ENCODE results near the gene AMPH. TPM values are rescaled to one million over a fixed set of nuclear protein-coding genes. Genes with fewer than 3 reads are reported as not detected.

Gene AMPH
- total and polyA plus RNA-seq, 2 of the 4 experiments (the other 2 are of a cell fraction): 3.9 to 4.8 TPM

GRCh38 chr7:38360776-38361175 is 270.4 kb downstream of the AMPH start:
- H3K36me3 ChIP-seq (ENCODE audit: control insufficient read depth, insufficient read depth, low read length): no peaks in the 10 kb centered on the region
- WGBS, 2 experiments (ENCODE audit: extremely low coverage in 2 of 2, insufficient read length in 1 of 2): no CpG with 5 or more reads among the region's 1 CpG
- no peak overlapping the region for H2BK120ac ChIP-seq (ENCODE audit: low read depth, low read length)
- no peak overlapping the region for H2BK5ac ChIP-seq (ENCODE audit: low read depth, low read length, poor library complexity, severe bottlenecking)
- H4K5ac ChIP-seq (ENCODE audit: low read depth, low read length): no peak overlapping the region
- no peak overlapping the region for H2AK5ac ChIP-seq (ENCODE audit: low read depth, low read length)
- H3K27ac ChIP-seq (ENCODE audit: insufficient read depth, low read length): no peak overlapping the region
- H3K4me1 ChIP-seq (ENCODE audit: control insufficient read depth, insufficient read depth, low read length): no peaks in the 10 kb centered on the region
- no peaks in the 10 kb centered on the region for H4K20me1 ChIP-seq (ENCODE audit: insufficient read depth, low read length)
- no peaks in the 10 kb centered on the region for H3K9me1 ChIP-seq (ENCODE audit: insufficient read depth, low read length)
- dilution Hi-C loops (cut with HindIII; ENCODE audit: low sequenced_read_pairs, unreplicated experiment): no loop called here
- TF ChIP-seq SMC3 (IDR thresholded peaks at IDR 0.05; ENCODE audit: low read depth, low read length) (no peak), CEBPB (IDR thresholded peaks at IDR 0.05; ENCODE audit: low read depth, low read length) (no peak), CHD1 (IDR thresholded peaks at IDR 0.05; ENCODE audit: low read depth, low read length) (no peak), MAFK (IDR thresholded peaks at IDR 0.05; ENCODE audit: low read depth, low read length) (no peak), NFE2L2 (IDR thresholded peaks at IDR 0.05; ENCODE audit: low read depth, low read length) (no peak), FOS (IDR thresholded peaks at IDR 0.05; ENCODE audit: low read depth, low read length) (no peak), MXI1 (IDR thresholded peaks at IDR 0.05; ENCODE audit: borderline replicate concordance, low read depth, low read length) (no peak), RFX5 (IDR thresholded peaks at IDR 0.05; ENCODE audit: low read depth, low read length) (no peak), MAZ (IDR thresholded peaks at IDR 0.05; ENCODE audit: borderline replicate concordance, low read depth, low read length) (no peak), RCOR1 (IDR thresholded peaks at IDR 0.05; ENCODE audit: insufficient replicate concordance, low read length) (no peak)
- TF ChIP-seq, protein P1, sequence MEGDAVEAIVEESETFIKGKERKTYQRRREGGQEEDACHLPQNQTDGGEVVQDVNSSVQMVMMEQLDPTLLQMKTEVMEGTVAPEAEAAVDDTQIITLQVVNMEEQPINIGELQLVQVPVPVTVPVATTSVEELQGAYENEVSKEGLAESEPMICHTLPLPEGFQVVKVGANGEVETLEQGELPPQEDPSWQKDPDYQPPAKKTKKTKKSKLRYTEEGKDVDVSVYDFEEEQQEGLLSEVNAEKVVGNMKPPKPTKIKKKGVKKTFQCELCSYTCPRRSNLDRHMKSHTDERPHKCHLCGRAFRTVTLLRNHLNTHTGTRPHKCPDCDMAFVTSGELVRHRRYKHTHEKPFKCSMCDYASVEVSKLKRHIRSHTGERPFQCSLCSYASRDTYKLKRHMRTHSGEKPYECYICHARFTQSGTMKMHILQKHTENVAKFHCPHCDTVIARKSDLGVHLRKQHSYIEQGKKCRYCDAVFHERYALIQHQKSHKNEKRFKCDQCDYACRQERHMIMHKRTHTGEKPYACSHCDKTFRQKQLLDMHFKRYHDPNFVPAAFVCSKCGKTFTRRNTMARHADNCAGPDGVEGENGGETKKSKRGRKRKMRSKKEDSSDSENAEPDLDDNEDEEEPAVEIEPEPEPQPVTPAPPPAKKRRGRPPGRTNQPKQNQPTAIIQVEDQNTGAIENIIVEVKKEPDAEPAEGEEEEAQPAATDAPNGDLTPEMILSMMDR (conservative IDR thresholded peaks at IDR 0.05; ENCODE audit: low read depth, low read length): no peak
- TF ChIP-seq, protein P2, sequence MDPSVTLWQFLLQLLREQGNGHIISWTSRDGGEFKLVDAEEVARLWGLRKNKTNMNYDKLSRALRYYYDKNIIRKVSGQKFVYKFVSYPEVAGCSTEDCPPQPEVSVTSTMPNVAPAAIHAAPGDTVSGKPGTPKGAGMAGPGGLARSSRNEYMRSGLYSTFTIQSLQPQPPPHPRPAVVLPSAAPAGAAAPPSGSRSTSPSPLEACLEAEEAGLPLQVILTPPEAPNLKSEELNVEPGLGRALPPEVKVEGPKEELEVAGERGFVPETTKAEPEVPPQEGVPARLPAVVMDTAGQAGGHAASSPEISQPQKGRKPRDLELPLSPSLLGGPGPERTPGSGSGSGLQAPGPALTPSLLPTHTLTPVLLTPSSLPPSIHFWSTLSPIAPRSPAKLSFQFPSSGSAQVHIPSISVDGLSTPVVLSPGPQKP (IDR thresholded peaks at IDR 0.05; ENCODE audit: borderline replicate concordance, low read depth, low read length): no peak
- TF ChIP-seq, protein P3, sequence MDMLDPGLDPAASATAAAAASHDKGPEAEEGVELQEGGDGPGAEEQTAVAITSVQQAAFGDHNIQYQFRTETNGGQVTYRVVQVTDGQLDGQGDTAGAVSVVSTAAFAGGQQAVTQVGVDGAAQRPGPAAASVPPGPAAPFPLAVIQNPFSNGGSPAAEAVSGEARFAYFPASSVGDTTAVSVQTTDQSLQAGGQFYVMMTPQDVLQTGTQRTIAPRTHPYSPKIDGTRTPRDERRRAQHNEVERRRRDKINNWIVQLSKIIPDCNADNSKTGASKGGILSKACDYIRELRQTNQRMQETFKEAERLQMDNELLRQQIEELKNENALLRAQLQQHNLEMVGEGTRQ (IDR thresholded peaks at IDR 0.05; ENCODE audit: low read depth, low read length): no peak
- H3K56ac ChIP-seq (ENCODE audit: extremely low read depth, insufficient read depth, low read length): no peak overlapping the region
- H4K91ac ChIP-seq (ENCODE audit: insufficient read depth, low read depth, low read length): no peak overlapping the region
- no peak overlapping the region for H3K4me2 ChIP-seq (ENCODE audit: low read depth, low read length)
- intact Hi-C loops (cut with micrococcal nuclease): no loop called here
- ChIA-PET CTCF (no interaction called here), POLR2A (ENCODE audit: unreplicated experiment) (no interaction called here)
- H3K4ac ChIP-seq (ENCODE audit: low read depth, low read length): no peak overlapping the region
- in situ Hi-C loops (cut with MboI; ENCODE audit: low sequenced_read_pairs): no loop called here
- H3K79me1 ChIP-seq (ENCODE audit: low read depth in 1 of 2, low read length in 2 of 2): no peaks in the 10 kb centered on the region
- H2BK20ac ChIP-seq (ENCODE audit: low read depth, low read length): no peak overlapping the region
- H3K14ac ChIP-seq (replicated peaks; ENCODE audit: low read depth, low read length): no peak overlapping the region
- H2BK15ac ChIP-seq (ENCODE audit: low read depth, low read length): no peak overlapping the region
- ATAC-seq (ENCODE audit: low read depth): no peak
- no peak overlapping the region for H3K18ac ChIP-seq (ENCODE audit: low read depth, low read length)
- H3K23ac ChIP-seq (ENCODE audit: low read depth, low read length): no peak overlapping the region
- H2AFZ ChIP-seq (replicated peaks; ENCODE audit: low read length, poor library complexity): no peak overlapping the region
- H3K27me3 ChIP-seq (ENCODE audit: control insufficient read depth, insufficient read depth, low read length): no peaks in the 10 kb centered on the region
- H2AK9ac ChIP-seq (replicated peaks; ENCODE audit: low read depth, low read length, poor library complexity): no peak overlapping the region
- BruUV-seq (replicated peaks): no TSS peak
- H3K9me3 ChIP-seq (ENCODE audit: control insufficient read depth, insufficient read depth, low read length): no peaks in the 10 kb centered on the region
- H4K8ac ChIP-seq (ENCODE audit: low read depth in 2 of 2, low read length in 2 of 2): no peak overlapping the region
- H3K4me3 ChIP-seq (ENCODE audit: insufficient read depth, low read depth, low read length): no peak overlapping the region
- H3K9ac ChIP-seq (ENCODE audit: low read depth, low read length): no peak overlapping the region
- DNase-seq: no peak
